Epithelial cell of esophagus (primary cell): ENCODE data around the gene OR51V1.

Experiments
- DNase-seq: peaks from one replicate; pipeline ENCODE4 v3.0.0; 2010; ENCODE audit warnings: low read depth
- H3K4me3 ChIP-seq: 2 replicates; pipeline ENCODE4 v1.5.1; 2011; ENCODE audit warnings: mild to moderate bottlenecking, low read length, control low read depth
- CTCF ChIP-seq: IDR thresholded peaks from 2 replicates; pipeline ENCODE4 v1.5.1; 2011; ENCODE audit warnings: low read depth, mild to moderate bottlenecking, low read length, control low read depth, inconsistent platforms; ENCODE audit not compliant: insufficient read depth; ENCODE audit errors: missing control alignments

The OR51V1 gene

DNA sequence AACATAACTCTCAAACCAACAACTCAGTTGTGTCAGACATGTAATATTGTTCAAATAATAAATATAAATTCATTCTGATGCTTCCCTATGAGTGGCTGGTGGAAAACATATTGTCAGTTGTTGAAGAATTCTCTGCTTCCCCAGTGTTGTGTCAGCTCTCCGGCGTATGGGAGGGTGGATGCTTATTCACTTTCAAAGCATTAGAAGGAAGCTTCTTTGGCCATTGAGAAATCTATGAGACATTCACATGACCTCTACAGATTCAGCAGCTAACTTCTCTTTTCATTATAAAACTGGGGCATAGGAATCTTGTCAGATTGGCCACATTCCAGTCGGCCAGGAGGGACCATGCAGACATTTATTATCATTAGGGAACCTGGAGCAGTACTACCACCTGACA lies 2.9 kb downstream of the OR51V1 start:
- no peak for TF ChIP-seq CTCF
- DNase-seq = peak; percentile 10
- H3K4me3 ChIP-seq = no peak overlapping the region

DNA sequence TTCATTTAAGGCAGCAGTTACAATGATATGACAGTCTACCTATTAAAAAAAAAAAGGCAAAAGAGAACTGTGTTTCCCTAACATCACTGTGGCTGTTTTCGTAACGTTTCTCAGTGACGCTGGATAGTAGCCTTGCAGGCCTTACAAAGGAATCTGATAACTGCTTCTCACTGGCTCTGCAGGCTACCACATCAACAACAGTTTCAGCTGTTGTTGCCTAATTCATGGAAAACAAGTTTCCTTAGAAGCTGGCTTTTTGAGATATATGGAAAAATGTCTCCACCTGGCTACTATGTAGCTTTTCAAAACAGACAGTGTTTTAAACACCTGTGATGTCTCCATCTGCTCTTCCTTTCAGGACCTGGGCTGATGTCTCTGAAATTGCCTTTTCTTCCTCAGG lies 3.8 kb downstream of the OR51V1 start:
- no peak overlapping the region for H3K4me3 ChIP-seq
- no peak for TF ChIP-seq CTCF
- no peak for DNase-seq

GRCh38 chr11:5196067-5196466 lies 4.4 kb downstream of the OR51V1 start:
- H3K4me3 ChIP-seq = no peak overlapping the region
- no peak for TF ChIP-seq CTCF
- DNase-seq = no peak

DNA sequence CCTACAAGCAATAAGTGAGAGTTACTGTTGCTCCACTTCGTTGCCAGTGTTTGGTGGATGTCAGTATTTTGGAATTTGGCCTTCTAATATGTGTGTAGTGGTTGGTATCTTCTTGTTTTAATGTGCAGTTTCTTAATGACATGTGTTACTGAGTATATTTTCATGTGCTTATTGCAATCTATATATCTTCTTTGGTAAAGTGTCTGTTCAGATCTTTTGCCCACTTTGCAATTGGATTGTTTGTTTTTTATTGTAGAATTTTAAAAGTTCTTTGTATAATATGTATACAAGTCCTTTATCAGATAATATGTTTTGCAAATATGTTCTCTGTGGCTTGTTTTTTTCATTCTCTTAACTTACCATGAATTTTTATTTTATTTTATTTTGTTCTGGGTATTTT lies 7.7 kb downstream of the OR51V1 start:
- no peak for DNase-seq
- no peak overlapping the region for H3K4me3 ChIP-seq
- no peak for TF ChIP-seq CTCF

GRCh38 chr11:5188201-5188600 lies 12.3 kb downstream of the OR51V1 start:
- no peak for DNase-seq
- no peak overlapping the region for H3K4me3 ChIP-seq
- no peak for TF ChIP-seq CTCF

DNA sequence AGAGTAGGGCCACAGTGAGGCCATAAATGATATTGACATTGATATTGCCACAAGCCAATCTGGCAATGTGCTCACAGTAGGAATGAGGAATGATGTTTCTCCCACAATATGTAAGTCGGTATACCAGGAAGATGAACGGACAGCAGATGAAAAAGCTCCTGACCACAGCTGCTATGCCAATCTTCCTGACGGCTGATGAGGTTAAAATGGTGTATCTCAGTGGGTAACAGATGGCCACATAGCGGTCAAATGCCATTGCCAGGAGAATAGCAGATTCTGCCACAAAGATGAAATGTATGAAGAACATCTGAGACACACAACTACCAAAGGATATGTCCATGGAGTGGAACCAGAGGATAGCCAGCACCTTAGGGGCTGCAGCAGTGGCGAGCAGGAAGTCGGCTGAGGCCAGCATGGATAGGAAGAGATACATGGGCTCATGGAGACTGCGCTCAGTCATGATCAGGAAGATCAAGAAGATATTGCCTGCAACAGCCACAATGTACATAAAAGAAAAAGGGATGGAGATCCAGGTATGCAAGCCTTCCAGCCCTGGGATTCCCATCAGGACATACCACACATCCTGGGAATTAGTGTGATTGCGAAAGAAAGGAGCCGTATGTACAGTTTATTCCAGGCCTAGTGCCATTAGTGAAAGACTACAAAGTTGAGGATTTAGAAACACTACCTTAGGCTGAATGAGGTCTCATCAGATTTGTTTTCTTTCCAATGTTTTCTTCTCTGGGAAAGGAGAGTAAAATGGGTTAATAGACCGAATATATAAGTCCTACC lies 22.2 kb downstream of the OR51V1 start:
- no peak for TF ChIP-seq CTCF
- no peak for DNase-seq
- H3K4me3 ChIP-seq = no peak overlapping the region

GRCh38 chr11:5174934-5175333 lies 25.5 kb downstream of the OR51V1 start:
- no peak for DNase-seq
- no peak overlapping the region for H3K4me3 ChIP-seq
- no peak for TF ChIP-seq CTCF
